GM12892 (cell line): ENCODE results near the gene DLL4.

Experiments used
- DNase-seq: peaks from one replicate; pipeline ENCODE4 v3.0.0; 2011; ENCODE audit not compliant: insufficient read length
- FAIRE-seq: peaks from 2 replicates; lab custom pipeline; 2011; peaks lifted over from hg19 to GRCh38; lab: Jason Lieb, UNC
- POLR2A ChIP-seq: IDR thresholded peaks from 2 replicates; pipeline ENCODE4 v1.6.1; 2011; ENCODE audit warnings: low read depth, low read length, control low read depth
- POLR2AphosphoS5 ChIP-seq: IDR thresholded peaks from 2 replicates; pipeline ENCODE4 v1.6.1; 2011; ENCODE audit warnings: low read depth, low read length, control low read depth
- TAF1 ChIP-seq: IDR thresholded peaks from 2 replicates; pipeline ENCODE4 v1.6.1; 2011; ENCODE audit warnings: low read depth, mild to moderate bottlenecking, control low read depth, low read length, borderline replicate concordance

Gene DLL4

DNA sequence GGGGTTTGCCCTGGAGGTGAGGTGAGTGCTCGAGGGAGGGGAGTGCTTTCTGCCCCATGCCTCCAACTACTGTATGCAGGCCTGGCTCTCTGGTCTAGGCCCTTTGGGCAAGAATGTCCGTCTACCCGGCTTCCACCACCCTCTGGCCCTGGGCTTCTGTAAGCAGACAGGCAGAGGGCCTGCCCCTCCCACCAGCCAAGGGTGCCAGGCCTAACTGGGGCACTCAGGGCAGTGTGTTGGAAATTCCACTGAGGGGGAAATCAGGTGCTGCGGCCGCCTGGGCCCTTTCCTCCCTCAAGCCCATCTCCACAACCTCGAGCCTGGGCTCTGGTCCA, 9.4 kb downstream of the DLL4 start:
- no peak for TF ChIP-seq POLR2AphosphoS5
- no peak for TF ChIP-seq POLR2A
- TF ChIP-seq TAF1 = no peak
- FAIRE-seq = no peak
- DNase-seq = no peak

DNA sequence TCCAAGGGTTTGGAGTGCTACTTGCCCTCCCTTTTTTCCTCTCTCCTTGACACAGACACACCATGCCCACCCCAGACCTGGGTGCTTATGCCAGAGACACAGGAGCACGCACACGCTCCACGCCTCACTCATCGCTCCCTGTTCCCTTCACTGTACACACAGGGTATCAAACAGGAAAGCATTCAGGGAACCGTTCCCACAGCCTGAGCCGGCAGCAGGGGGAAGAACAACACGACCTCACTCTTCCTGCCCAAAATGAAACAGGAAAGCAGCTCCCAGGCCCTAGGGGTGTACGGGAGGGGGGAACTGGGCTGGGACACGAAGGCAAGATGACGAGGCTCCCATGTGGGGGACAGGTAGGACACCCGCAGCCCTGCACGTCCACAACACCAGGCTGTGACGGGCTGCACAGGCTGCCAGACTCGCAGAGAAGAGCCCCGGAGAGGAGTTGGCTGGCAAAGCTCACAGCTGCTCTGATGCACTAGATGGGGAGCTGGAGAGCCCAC, 11.2 kb downstream of the DLL4 start:
- peak; percentile 84 for FAIRE-seq
- TF ChIP-seq TAF1 (no peak), POLR2AphosphoS5 (no peak), POLR2A (no peak)
- no peak for DNase-seq

GRCh38 chr15:40941068-40941527, 12.0 kb downstream of the DLL4 start:
- no peak for TF ChIP-seq POLR2A
- TF ChIP-seq POLR2AphosphoS5 = no peak
- TF ChIP-seq TAF1 = no peak
- no peak for DNase-seq
- FAIRE-seq = peak; percentile 40

- FAIRE-seq = no peak
- peak; percentile 92 for DNase-seq
These were observed 12.6 kb downstream of the DLL4 start for GRCh38 chr15:40941528-40942336.

DNA sequence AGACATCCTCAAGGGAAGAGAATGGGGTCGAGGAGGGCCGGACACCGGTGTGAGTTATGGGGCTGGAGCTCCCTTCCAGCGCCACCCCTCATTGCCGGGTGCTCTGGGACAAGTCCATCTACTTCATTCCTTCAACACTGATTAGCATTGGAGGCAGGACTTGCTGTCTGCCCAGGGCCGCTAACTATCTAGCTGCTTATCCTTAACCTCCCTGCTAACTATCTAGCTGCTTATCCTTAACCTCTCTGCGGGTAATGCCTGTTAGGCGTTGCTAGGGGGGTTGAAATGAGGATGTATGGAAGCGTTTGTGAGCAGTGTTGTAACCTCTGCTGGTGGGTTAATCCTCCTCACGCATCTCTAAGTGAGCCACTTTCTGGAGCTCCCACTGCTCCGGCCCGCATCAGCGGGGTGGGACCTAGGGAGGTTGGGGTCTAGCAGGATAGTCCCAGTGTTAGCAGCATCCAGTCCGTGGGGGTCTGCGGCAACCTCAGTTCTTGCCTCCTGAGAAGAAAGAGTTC, 13.3 kb downstream of the DLL4 start:
- DNase-seq (no peak), FAIRE-seq (peak; percentile 87)
- TF ChIP-seq POLR2A (no peak), POLR2AphosphoS5 (no peak), TAF1 (no peak)

More at GRCh38 chr15:40941528-40942336, 12.6 kb downstream of the DLL4 start:
- TF ChIP-seq POLR2AphosphoS5 (no peak), TAF1 (no peak), POLR2A (peak; percentile 70; the same call in 1 of the 2 replicates)

GRCh38 chr15:40942878-40943277, 13.7 kb downstream of the DLL4 start:
- DNase-seq (no peak), FAIRE-seq (no peak)

GRCh38 chr15:40943764-40944365, 14.7 kb downstream of the DLL4 start:
- TF ChIP-seq POLR2A (no peak), POLR2AphosphoS5 (no peak), TAF1 (no peak)
- FAIRE-seq (no peak), DNase-seq (no peak)

More at GRCh38 chr15:40942878-40943277, 13.7 kb downstream of the DLL4 start:
- TF ChIP-seq POLR2AphosphoS5 = no peak
- TF ChIP-seq POLR2A = no peak
- no peak for TF ChIP-seq TAF1

GRCh38 chr15:40944510-40945296, 15.6 kb downstream of the DLL4 start:
- no peak for TF ChIP-seq POLR2AphosphoS5
- no peak for TF ChIP-seq TAF1
- TF ChIP-seq POLR2A = no peak
- FAIRE-seq (no peak), DNase-seq (no peak)

GRCh38 chr15:40948706-40949473, 19.8 kb downstream of the DLL4 start:
- FAIRE-seq (no peak), DNase-seq (no peak)
- TF ChIP-seq POLR2A = no peak
- no peak for TF ChIP-seq POLR2AphosphoS5
- TF ChIP-seq TAF1 = no peak

- no peak for TF ChIP-seq POLR2A
- no peak for TF ChIP-seq TAF1
- no peak for TF ChIP-seq POLR2AphosphoS5
- FAIRE-seq = no peak
- DNase-seq = no peak
These were observed 20.6 kb downstream of the DLL4 start for GRCh38 chr15:40949756-40950207.
